Ramos (cell line): ENCODE results near the gene CTTN.

Source experiments
- in situ Hi-C: fragments of 300-500 bp; cut with MboI; formaldehyde crosslinking; loops from one replicate; pipeline ENCODE4 v1.14.3; 2022; ENCODE audit warnings: low sequenced_read_pairs; ENCODE audit not compliant: unreplicated experiment

The CTTN gene

DNA sequence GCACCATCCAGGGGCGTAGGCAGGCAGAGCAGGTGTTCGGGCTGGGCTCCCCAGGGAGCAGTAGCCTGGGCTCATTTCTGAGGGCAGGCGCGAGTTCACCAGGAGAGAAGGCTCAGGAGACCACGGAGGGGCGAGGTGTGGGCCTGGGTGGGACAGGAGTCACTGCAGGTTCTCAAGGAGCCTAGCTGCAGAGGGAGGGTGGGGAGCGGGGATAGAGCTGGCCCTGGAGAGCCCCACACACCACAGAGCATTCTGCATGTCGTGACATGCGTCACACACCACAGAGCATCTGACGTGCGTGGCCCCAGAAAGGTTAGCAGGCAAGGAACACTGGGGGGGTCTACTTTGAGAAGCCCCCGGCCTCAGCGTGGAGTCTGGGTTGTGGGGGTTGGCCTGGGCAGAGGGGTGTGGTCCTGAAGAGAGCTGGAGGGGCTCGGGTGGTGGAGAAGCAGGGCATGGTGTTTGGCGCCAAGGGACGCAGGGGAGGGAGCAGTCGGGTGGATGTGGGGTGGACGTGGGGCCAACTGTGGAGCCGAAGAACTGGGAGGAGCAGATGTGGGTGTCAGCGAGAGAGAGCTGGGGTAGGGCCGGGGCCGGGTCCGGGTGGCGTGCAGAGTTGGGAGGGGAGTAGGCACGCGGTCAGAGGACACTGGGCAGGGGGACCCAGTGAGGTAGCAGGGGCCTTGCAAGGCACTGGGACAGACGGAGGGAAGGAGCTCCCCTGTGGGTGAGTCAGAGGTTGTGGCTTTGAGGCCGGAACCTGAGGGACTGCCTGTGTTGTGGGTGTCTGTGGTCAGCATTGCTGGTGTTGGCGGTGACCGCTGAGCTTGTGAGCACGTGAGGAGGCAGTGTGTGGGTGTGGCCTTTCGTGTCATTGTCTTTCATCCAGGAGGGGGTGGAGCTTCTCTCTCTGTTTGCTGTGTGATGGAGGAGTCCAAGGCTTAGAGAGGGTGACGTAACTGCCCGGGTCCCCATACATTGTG is 25.5 kb downstream of the CTTN start:
- in situ Hi-C loops, result no loop called here

GRCh38 chr11:70424765-70425344 is 26.5 kb downstream of the CTTN start:
- in situ Hi-C loops, result no loop called here

GRCh38 chr11:70427436-70427835 is 29.1 kb downstream of the CTTN start:
- in situ Hi-C loops, result no loop called here

DNA sequence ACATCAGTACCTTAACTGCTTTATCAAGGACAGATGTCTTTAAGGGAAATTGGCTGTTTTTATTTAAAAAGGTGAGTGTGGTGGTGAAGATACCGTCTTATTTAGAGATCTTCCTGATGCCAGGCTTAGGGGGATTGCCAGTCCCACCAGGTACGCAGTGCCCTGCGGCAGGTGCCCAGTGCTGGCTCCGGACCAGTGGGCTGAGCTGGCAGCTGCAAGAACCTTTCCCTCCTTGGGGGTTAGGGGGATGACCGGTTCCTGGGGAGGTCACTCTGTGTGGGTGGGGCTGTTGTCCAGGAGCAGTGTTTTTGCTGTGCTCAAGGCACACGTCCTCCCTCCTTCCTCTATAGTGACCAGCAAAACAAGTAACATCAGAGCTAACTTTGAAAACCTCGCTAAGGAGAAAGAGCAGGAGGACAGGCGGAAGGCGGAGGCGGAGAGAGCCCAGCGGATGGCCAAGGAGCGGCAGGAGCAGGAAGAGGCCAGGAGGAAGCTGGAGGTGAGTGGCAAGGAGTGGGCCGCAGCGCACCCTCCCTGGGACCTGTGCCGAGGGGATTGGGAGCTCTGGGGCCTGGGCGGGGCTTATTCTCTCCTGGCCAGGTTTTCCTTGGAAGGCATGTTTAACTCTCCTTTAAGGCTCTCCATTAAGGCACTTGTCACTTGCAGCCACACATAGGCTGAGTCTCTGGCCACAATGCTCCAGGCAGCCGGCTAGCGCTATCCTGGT is 30.5 kb downstream of the CTTN start:
- in situ Hi-C loops, result no loop called here

DNA sequence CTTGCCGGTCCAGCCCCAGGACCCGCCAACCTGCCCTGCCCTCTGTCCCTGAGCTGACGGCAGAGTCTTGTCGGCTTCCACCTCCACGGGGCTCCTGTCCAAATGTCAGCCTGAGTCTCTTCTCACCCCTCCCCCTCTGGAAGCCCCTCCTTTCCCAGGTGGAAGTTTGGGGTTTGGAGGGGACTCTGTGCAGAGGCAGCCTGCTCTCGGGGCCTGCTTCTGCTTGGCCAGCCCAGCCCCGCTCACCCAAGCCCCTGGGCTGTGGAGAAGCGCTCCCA is 31.0 kb downstream of the CTTN start:
- in situ Hi-C loops, result no loop called here

DNA sequence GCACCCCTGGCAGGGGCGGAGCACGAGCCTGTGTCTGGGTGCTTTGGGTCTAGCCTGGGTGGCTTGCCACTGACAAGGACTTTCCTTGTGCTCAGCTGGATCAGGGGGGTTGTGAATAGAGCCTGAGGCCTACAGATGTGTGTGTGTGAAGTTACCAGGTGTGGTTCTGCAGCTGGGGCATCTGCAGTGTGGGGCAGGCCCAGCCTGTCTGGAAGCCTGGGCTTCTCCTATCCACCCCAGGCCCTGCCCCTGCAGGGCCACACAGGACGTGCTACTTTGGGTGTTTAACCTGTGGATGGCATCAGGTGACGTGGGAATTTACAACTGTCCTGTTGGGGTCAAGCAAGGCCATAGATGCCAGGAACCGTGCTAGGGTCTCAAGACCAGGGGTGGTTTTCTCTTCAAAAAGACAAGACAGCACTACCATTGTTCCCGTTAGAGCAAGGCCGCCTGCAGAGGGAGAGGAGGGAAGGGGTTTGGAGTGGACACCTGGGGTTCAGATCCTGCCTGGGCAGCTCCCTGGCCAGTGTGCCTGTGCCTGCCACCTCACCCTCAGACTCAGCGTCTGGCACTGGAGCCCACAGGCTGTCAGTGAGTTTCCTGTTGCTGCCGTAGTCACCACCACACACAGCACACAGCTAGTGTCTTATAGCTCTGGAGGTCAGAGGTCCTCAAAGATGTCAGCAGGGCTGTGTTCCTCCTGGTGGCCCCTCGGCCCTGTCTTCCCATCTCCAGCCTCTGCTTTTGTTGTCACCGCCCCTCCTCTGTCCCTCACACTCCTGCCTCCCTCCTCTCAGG is 31.6 kb downstream of the CTTN start:
- in situ Hi-C loops, result no loop called here

DNA sequence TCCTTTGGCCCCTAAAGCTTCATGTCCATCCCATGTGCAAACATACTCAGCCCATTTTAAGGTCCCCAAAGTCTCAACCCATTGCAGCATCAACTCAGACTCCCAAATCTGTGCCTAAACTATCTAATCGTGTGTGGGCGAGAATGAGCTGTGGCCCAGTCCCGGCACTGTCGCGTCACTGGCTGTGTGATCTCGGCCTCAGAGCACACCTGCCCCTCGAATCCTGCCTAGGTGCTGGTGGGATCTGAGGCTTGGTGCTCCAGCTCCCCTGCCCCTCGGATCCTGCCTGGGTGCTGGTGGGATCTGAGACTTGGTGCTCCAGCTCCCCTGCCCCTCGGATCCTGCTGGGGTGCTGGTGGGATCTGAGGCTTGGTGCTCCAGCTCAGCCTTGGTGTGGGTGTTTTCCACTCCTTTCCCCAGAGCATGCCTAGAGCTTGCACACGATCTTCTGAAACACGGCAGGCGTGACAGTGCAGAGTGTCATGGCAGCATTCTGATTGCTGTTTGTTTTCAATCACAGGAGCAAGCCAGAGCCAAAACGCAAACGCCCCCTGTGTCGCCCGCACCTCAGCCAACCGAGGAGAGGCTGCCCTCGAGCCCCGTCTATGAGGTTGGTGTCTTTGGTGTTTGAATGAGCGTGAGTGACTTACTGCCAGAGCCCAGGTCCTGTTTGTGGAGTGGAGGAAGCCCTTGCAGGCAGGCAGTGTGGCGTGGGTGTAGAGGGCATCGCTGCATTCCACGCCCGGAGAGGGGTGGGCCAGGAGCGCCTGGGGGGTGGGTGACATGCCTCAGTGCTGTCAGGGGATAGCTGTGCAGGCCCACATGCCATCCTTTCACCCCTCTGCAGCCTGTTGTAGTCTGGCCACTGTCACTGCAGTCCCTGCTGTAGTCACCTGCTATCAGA is 32.6 kb downstream of the CTTN start:
- in situ Hi-C loops, result no loop called here

DNA sequence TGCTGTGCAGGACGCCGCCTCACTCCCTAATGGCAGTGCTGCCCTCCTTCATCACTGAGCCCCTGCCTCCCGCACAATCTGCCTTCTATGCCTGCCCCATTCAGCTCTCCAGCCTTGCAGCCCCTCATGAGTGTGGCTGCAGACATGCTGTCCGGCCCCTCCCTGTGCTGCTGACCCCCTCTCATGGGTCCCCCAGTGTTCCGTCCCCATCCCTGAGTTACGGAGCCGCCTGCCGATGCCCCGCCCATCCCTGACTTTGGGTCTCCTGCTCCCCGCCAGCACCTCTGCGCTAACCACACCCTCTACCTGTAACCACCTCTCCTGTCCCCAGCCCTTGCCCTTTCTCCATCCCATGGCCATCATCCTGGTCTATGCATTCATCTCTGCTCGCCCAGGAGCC is 33.3 kb downstream of the CTTN start:
- in situ Hi-C loops, result no loop called here

DNA sequence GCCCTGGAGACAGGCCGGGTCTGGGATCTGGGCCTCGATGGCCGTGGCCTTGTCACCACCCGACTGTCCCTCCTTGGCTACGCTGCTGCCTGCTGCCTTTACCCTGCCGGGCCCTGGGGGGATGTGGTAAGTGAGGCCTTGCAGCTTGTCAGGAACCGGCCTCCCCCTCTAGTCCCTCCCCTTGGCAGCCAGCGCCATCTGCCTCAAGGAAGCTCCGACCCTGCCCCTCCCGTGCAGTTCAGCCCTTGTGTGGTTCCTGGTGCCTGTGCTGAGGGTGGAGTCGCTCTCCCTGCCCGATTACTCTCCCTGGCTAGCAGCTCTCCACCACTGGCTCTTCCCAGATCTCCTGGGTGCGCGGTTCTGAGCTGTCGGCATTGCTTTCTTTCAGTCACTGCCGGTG is 33.7 kb downstream of the CTTN start:
- in situ Hi-C loops, result no loop called here

DNA sequence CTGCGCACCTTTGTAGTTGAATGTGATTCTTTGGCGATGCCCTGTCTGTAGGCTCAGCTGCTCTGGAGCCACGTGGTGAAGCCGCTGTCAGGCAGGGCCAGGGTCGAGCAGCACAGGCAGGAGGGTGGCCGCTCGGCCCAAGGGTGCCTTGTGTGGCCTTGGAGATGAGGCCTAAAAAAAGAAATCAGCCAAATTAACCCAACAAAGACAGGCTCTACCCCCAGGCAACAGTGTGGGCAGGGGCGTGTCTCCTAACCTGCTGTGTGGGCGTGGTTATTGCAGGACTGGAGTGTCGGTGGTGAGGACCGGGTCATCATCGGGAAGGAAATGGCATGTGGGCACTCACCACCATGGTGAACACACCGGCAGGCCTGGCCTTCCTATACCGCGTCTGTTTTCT is 34.3 kb downstream of the CTTN start:
- in situ Hi-C loops, result no loop called here

GRCh38 chr11:70433038-70433437 is 34.7 kb downstream of the CTTN start:
- in situ Hi-C loops, result no loop called here

- in situ Hi-C loops, result no loop called here
Measured at GRCh38 chr11:70433526-70433925, 35.2 kb downstream of the CTTN start.

GRCh38 chr11:70433966-70434812 is 35.9 kb downstream of the CTTN start:
- in situ Hi-C loops, result no loop called here

DNA sequence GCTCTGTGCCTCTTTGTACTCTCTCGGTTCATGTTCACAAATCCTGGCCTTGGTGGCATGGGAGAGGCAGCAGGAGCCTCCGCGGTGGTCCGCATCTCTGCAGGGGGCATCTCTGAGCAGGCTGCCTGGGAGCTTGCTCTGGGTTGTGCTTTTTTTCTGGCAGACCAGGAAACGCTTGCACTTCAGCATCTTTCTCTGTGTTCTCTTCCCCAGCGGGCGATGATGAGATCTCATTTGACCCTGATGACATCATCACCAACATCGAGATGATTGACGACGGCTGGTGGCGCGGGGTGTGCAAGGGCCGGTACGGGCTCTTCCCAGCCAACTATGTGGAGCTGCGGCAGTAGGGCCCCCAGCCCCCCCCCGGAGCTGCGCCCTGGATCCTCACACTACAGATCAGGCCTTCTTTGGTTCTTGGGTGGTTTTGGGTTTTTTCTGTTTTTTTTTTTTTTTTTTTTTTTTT is 36.5 kb downstream of the CTTN start:
- in situ Hi-C loops, result no loop called here

GRCh38 chr11:70435361-70435760 is 37.0 kb downstream of the CTTN start:
- in situ Hi-C loops, result no loop called here

DNA sequence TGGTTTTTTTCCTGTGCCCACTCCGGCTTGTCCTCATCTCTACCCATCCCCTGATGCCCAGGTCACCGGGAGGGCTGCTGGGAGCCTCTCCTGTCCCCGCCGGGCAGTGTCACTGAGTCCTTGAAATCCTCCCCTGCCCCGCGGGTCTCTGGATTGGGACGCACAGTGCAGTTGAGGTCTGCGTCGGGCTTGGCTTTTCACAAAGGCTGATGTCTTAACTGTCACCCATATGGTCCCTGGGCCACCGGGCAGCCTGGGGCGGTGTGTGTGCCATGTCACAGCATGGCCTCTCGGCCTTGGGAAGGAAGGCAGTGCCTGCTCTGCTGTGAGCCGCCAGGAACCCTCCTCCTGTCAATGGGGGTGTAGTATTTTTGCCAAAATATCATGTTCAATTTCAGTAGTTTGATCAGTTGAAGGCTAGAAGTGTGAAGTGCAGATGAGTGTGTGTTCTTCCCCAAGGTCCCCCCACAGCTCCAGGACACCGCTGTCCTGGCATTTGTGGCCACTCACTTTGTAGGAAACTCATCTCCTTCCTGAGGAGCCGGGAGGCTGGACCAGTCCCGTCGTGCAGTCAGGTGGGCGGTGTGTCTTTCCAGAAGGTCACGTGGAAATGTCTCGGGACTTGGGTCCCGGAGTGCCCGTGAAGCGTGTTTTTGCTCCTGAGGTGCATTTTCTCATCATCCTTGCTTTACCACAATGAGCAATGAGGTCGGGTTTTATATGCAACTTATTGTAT is 37.6 kb downstream of the CTTN start:
- in situ Hi-C loops, result no loop called here

- in situ Hi-C loops, result no loop called here
Measured at GRCh38 chr11:70436501-70436860, 38.2 kb downstream of the CTTN start.
